ENCODE measurements around the gene MRPL49. TPM values are rescaled to one million over a fixed set of nuclear protein-coding genes. Genes with fewer than 3 reads are reported as not detected.

The MRPL49 gene
- total RNA-seq, 4 donors from 2014 or later = 68.1 to 76.2 (median 72.0) TPM

- WGBS, 2 donors = 59 to 90% methylated on average over 2 to 12 of the region's 38 CpGs
Measured at GRCh38 chr11:65108469-65109123, 13.5 kb upstream of the MRPL49 start.

GRCh38 chr11:65109231-65110198 lies 12.6 kb upstream of the MRPL49 start:
- Histone ChIP-seq H3K27ac (peak overlapping the region; percentile 8 to 85 (median 28)), H3K4me3 (no peak overlapping the region), H3K27me3 (no peaks in the 10 kb centered on the region), H3K9me3 (no peaks in the 10 kb centered on the region), H3K36me3 (peaks cover 13 to 45% (median 22%) of the 10 kb centered on the region in 3 donors), H3K4me1 (peaks cover 41 to 69% (median 44%) of the 10 kb centered on the region in 3 donors)
- DNase-seq = no peak
- intact Hi-C loops (cut with DNase I) = no loop called here
- WGBS, 2 donors = 66 to 88% methylated on average over 8 to 24 of the region's 36 CpGs
- TF ChIP-seq CTCF (IDR thresholded peaks at IDR 0.05) (no peak), POLR2A (IDR thresholded peaks at IDR 0.05) (no peak)

More at GRCh38 chr11:65108469-65109123, 13.5 kb upstream of the MRPL49 start:
- Histone ChIP-seq H3K4me1 (peaks cover 41 to 70% (median 43%) of the 10 kb centered on the region in 3 donors), H3K4me3 (no peak overlapping the region), H3K27ac (peak overlapping the region; percentile 8 to 85 (median 32)), H3K27me3 (no peaks in the 10 kb centered on the region), H3K9me3 (no peaks in the 10 kb centered on the region), H3K36me3 (peaks cover 13 to 45% (median 22%) of the 10 kb centered on the region in 3 donors)
- intact Hi-C loops (cut with DNase I) = no loop called here
- DNase-seq = no peak
- TF ChIP-seq POLR2A (IDR thresholded peaks at IDR 0.05) (no peak), CTCF (IDR thresholded peaks at IDR 0.05) (peak in 3 of 6 experiments; percentile 9 to 35 (median 18))

GRCh38 chr11:65110354-65110861 lies 11.7 kb upstream of the MRPL49 start:
- TF ChIP-seq POLR2A (IDR thresholded peaks at IDR 0.05) (no peak), CTCF (IDR thresholded peaks at IDR 0.05) (peak; percentile 99 to 100 (median 99))
- DNase-seq = peak; percentile 61
- WGBS, 2 donors = 3 to 5% methylated on average over 6 to 11 of the region's 18 CpGs
- Histone ChIP-seq H3K27me3 (no peaks in the 10 kb centered on the region), H3K9me3 (no peaks in the 10 kb centered on the region), H3K36me3 (peaks cover 13 to 45% (median 22%) of the 10 kb centered on the region in 3 donors), H3K27ac (peak overlapping the region; percentile 41 to 85 (median 76)), H3K4me3 (peak overlapping the region in 1 of 4 donors; percentile 15), H3K4me1 (peaks cover 41 to 69% (median 44%) of the 10 kb centered on the region in 3 donors)
- intact Hi-C loops (cut with DNase I) = no loop called here

GRCh38 chr11:65111159-65111743 lies 10.9 kb upstream of the MRPL49 start:
- intact Hi-C loops (cut with DNase I) = no loop called here
- Histone ChIP-seq H3K36me3 (peaks cover 13 to 44% (median 22%) of the 10 kb centered on the region in 3 donors), H3K9me3 (no peaks in the 10 kb centered on the region), H3K27ac (peak overlapping the region; percentile 41 to 85 (median 76)), H3K4me3 (peak overlapping the region in 3 of 4 donors; percentile 58 to 70 (median 61)), H3K4me1 (peaks cover 45 to 77% (median 51%) of the 10 kb centered on the region in 3 donors), H3K27me3 (no peaks in the 10 kb centered on the region)
- DNase-seq = no peak
- TF ChIP-seq CTCF (IDR thresholded peaks at IDR 0.05) (no peak), POLR2A (IDR thresholded peaks at IDR 0.05) (no peak)
- 88 to 92% methylated on average over 4 to 8 of the region's 31 CpGs for WGBS, 2 donors
